T-helper 22 cell (primary cell): ENCODE measurements around the gene FBP2.

Experiments used
- DNase-seq: peaks from one replicate; pipeline ENCODE4 v3.0.0-alpha.2; 2020; ENCODE audit warnings: low read depth

FBP2 gene

GRCh38 chr9:94593459-94594345, at the start of gene FBP2:
Gene FBP2 (minus strand): TSS chr9:94593824. CDS start chr9:94593726, 98 bp downstream.
- DNase-seq: no peak

GRCh38 chr9:94643176-94643575, 49.6 kb upstream of the FBP2 start:
- no peak for DNase-seq

- DNase-seq: no peak
These were observed 48.9 kb upstream of the FBP2 start for GRCh38 chr9:94642501-94642900.

GRCh38 chr9:94639999-94640376, 46.4 kb upstream of the FBP2 start:
- no peak for DNase-seq

- DNase-seq: no peak
These were observed 45.7 kb upstream of the FBP2 start, which contains the start of gene FBP1 for GRCh38 chr9:94639061-94639998. Gene FBP1 (minus strand): TSS chr9:94639518. CDS start chr9:94639310, 208 bp downstream.

- DNase-seq: no peak
These were observed 44.9 kb upstream of the FBP2 start for GRCh38 chr9:94638335-94639060.

GRCh38 chr9:94632737-94633136, 39.1 kb upstream of the FBP2 start:
- no peak for DNase-seq

- no peak for DNase-seq
These were observed 38.0 kb upstream of the FBP2 start for GRCh38 chr9:94631599-94631998.

GRCh38 chr9:94630833-94631232, 37.2 kb upstream of the FBP2 start:
- no peak for DNase-seq

- no peak for DNase-seq
These were observed 36.7 kb upstream of the FBP2 start for GRCh38 chr9:94630281-94630680.

GRCh38 chr9:94627287-94627686, 33.7 kb upstream of the FBP2 start:
- DNase-seq: no peak

- no peak for DNase-seq
These were observed 32.2 kb upstream of the FBP2 start for GRCh38 chr9:94625835-94626234.

GRCh38 chr9:94624629-94625028, 31.0 kb upstream of the FBP2 start:
- no peak for DNase-seq

GRCh38 chr9:94623253-94623652, 29.6 kb upstream of the FBP2 start:
- no peak for DNase-seq

- no peak for DNase-seq
These were observed 28.6 kb upstream of the FBP2 start for GRCh38 chr9:94622087-94622800.

- no peak for DNase-seq
These were observed 25.4 kb upstream of the FBP2 start for GRCh38 chr9:94619026-94619425.

GRCh38 chr9:94613003-94613402, 19.4 kb upstream of the FBP2 start:
- DNase-seq: no peak

- DNase-seq: no peak
These were observed 18.4 kb upstream of the FBP2 start for GRCh38 chr9:94612071-94612470.

GRCh38 chr9:94611638-94612068, 18.0 kb upstream of the FBP2 start:
- no peak for DNase-seq

- DNase-seq: no peak
These were observed 16.6 kb upstream of the FBP2 start for GRCh38 chr9:94610181-94610606.

- no peak for DNase-seq
These were observed 13.7 kb upstream of the FBP2 start for GRCh38 chr9:94607423-94607691.
